SK-N-DZ (cell line): Measurements from ENCODE around the gene AADACL4.
"Not testable (repeated sequence)": the region's sequence is repeated elsewhere in the genome, so short reads cannot be mapped to it uniquely, and the experiment has no call there.

Experiments used
- DNase-seq: peaks from one replicate; pipeline ENCODE4 v3.0.0-alpha.2; 2015; ENCODE audit warnings: low spot score

The AADACL4 gene

DNA sequence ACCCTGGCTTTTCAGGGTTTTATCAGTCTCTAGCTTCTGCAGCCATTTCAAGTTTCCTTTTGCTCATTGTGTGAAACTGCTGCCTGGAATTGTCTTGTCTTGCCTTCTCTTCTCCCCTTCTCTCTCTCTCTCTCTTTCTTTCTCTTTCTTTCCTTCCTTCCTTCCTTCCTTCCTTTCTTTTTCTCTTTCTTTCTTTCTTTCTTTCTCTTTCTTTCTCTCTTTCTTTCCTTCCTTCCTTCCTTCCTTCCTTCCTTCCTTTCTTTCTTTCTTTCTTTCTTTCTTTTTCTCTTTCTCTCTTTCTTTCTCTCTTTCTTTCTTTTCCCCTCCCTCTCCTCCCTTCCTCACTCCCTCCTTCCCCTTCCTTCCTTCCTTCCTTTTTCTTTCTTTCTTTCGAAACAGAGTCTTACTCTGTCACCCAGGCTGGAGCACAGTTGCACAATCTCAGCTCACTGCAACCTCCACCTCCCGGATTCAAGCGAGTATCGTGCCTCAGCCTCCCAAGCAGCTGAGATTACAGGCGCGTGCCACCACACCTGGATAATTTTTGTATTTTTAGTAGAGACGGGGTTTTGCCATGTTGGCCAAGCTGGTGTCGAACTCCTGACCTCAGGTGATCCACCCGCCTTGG is 14.1 kb downstream of the AADACL4 start:
- not testable (repeated sequence) for DNase-seq

GRCh38 chr1:12658531-12659453 is 14.9 kb downstream of the AADACL4 start:
- DNase-seq, result peak; percentile 61

- no peak for DNase-seq
These were observed 17.8 kb downstream of the AADACL4 start for GRCh38 chr1:12661606-12662219.

DNA sequence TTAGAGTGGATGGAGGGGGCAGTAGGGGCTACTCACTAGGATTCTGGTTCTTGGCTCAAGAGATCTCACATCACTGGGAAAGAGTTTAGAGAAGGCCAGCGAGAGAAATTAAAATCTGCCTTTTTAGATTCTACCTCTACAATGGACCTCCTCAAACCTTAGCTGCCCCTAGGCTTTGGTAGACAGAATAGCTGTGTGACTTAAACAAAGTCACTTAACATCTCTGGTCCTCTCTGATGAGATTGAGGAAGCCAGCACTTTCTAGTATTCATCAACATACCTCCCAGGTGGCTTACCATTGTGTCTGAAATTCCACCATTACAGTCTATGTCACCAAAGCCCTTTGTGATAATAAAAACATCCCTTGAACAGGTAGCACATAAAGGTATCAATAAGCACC is 18.7 kb downstream of the AADACL4 start:
- no peak for DNase-seq

- no peak for DNase-seq
These were observed 21.6 kb downstream of the AADACL4 start for GRCh38 chr1:12665511-12665910.

DNA sequence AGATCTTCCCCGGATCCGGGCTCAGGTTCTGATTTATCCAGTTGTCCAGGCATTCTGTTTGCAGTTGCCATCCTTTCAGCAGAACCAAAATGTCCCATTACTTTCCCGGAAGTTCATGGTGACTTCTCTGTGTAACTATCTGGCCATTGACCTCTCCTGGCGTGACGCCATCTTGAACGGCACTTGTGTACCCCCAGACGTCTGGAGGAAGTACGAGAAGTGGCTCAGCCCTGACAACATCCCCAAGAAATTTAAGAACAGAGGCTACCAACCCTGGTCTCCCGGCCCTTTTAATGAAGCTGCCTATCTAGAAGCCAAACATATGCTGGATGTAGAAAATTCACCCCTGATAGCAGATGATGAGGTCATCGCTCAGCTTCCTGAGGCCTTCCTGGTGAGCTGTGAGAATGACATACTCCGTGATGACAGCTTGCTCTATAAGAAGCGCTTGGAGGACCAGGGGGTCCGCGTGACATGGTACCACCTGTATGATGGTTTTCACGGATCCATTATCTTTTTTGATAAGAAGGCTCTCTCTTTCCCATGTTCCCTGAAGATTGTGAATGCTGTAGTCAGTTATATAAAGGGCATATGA is 22.4 kb downstream of the AADACL4 start:
- no peak for DNase-seq

DNA sequence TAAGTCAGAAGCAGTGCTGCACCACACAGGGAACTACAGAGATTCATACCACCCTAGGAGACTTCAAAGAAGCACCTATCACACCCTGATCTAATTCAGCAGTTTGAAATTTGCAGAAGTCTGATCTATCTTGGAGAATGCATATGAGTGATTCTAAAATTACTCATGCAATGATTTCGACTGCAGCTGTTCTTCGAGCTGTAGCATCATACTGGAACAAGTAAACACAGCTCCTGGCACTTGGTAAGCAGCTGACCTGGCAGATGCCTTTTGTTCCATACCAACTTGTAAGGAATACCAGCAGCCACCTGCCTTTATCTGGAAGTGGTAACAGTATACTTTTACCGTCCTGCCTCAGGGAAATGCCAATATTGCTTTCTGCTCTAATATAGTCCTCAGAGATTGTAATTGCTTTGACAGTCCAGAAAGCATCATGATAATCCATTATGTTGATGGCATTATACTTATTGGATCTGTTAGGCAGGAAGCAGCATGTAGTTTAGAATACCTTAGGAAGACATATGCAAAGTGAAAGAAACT is 25.7 kb downstream of the AADACL4 start:
- no peak for DNase-seq

GRCh38 chr1:12674358-12674757 is 30.5 kb downstream of the AADACL4 start:
- DNase-seq, result no peak

DNA sequence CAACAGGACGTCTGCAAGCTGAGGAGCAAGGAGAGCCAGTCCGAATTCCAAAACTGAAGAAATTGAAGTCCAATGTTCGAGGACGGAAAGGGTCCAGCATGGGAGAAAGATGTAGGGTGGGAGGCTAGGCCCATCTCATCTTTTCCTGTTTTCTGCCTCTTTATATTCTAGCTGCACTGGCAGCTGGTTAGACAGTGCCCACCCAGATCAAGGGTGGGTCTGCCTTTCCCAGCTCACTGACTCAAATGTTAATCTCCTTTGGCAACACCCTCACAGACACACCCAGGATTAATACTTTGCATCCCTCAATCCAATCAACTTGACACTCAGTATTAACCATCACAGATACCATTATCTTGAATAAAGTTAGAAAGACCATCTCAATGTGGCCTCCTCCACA is 32.2 kb downstream of the AADACL4 start:
- not testable (repeated sequence) for DNase-seq

DNA sequence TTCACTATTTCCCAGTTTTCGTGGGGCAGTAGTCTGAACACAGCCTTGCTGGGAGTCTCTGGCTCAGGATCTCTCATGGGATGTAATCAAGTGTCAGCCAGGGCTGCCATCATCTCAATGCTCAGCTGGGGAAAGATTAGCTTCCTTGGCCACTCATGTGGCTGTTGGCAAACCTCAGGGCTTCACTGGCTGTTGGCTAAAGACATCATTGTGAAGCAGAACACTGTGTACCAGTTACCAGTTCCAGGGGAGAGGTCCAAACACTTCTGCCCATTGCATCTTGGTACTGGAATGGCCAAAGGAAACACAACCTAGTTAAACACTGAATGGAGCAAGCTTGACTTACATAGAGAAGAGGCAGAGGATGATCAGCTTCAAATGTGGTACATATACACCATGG is 33.7 kb downstream of the AADACL4 start:
- DNase-seq, result no peak

DNA sequence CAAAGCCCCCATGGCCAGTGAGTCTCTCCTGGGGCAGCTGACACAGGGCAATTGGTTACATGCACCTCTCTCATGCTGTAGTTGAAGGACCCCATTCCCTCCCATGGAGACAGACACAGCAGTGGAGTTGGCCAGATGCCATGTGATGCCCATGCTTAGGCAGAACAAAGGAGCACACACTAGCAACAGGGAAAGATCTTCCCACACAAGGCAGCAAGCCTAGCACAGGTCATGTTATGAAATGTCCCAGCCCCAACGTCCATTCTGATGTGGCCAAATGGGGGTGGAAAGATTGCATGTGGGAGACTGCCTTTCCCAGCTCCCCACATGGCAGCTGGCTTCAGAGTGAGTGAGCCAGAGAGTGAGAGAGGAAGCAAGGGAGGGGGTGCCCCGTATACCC is 34.5 kb downstream of the AADACL4 start:
- no peak for DNase-seq

DNA sequence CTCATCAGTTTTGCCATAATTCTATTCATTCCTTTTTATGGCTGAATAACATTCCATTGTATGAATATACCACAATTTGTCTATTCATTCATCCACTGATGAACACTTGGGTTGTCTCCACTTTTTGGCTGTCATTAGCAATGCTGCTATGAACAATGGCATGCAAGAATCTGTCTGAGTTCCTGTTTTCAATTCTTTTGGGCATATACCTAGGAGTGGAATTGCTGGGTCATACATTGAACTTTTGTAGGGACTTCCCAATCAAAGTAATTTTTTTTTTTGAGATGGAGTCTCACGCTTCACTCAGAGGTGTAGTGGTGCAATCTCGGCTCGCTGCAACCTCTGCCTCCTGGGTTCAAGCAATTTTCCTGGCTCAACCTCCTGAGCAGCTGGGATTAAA is 34.9 kb downstream of the AADACL4 start:
- no peak for DNase-seq

DNA sequence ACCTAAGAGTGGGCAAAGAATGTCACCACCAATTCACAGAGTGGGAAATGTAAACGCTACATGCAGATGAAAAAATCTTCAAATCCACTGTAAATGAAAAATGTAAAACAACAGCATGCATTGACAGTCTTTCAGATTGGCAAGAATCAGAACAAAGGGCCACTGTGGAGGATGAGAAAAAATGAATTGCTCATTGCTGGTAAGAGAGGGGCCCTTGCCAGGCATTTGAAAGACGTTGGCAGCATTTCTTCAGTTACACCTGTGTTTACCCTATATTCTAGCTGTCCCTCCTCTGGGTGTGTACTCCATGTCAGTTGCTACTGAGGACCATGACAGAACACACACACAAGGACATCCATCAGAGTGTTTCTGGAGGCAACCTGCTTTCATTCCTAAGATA is 46.3 kb downstream of the AADACL4 start:
- no peak for DNase-seq

DNA sequence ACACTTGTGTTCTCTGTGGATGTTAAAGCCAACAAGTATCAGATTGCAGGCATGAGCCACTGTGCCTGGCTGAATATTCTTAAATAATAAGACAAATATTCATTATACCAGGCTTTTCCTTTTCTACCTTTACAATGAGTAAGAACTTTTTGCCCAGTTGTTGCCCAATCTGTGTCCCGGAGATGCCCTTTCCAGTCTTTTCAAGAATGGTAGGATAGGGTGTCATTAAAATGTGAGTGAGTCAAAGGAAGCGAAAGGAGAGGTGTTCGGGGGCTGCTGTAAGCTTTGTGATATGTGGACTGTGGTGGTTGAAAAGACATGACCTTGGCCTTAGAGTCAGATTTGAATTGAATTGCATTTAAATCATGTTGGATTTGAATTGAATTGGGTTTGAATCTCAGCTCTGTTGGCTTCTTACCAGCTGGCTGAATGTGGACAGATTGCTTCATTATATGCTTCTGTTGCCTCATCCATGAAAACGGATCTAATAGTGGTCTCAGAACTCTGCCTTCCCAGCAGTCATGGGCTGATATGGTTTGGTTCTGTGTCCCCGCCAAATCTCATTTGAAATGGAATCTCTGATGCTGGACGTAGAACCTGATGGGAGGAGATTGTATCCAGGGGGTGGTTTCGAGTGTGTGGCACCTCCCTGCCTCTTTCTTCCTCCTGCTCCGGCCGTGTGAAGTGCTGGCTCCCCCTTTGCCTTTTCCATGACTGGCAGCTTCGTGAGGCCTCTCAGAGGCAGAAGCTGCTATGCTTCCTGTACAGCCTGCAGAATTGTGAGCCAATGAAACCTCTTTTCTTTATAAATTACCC is 49.3 kb downstream of the AADACL4 start:
- no peak for DNase-seq

- no peak for DNase-seq
These were observed 52.8 kb downstream of the AADACL4 start for GRCh38 chr1:12696658-12697057.

GRCh38 chr1:12697397-12697796 is 53.5 kb downstream of the AADACL4 start:
- no peak for DNase-seq

DNA sequence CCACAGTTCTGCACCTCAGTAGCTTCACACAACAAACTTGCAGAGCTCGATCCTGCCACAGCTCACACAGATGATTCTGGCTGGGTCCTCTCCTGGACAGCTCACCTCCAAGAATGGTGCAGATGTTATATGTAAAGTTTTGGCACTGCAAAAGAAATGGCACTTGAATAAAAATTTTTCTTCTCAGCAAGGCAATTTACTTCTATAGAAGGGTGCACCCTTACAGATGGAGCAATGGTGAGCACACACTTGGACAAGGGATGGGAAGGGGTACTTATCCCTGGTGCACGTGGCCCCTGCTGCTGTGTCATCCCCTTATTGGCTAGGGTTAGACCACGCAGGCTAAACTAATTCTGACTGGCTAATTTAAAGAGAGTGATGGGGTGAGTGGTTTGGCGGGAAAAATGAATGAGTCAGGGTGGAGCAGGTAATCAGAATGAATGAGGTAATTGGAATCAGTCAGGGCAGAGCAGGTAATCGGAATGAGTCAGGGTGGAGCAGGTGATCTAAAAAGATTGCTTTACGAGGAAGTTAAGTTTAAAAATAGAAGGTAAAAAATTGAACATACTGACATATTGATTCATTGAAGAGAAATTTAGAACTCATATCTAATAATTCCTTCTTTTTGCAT is 60.1 kb downstream of the AADACL4 start:
- no peak for DNase-seq

DNA sequence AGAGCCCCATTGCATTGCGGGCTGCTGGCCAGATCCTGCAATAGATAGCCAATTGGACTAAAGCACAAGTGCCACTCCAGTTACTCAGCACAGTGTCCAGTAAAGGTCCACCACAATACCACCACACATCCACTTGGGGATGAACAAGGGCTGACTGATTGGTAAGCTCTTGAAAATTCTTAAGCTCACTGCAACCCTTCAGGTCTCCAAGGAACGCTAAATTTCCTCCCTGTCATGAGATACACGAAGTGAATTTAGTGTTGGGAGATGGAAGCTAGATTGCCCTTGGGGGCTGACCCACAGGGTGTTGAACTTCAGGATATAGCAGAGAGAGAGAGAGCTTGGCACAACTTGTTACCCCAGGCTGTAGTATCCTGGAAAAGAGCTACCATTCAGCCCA is 62.2 kb downstream of the AADACL4 start:
- DNase-seq, result no peak

DNA sequence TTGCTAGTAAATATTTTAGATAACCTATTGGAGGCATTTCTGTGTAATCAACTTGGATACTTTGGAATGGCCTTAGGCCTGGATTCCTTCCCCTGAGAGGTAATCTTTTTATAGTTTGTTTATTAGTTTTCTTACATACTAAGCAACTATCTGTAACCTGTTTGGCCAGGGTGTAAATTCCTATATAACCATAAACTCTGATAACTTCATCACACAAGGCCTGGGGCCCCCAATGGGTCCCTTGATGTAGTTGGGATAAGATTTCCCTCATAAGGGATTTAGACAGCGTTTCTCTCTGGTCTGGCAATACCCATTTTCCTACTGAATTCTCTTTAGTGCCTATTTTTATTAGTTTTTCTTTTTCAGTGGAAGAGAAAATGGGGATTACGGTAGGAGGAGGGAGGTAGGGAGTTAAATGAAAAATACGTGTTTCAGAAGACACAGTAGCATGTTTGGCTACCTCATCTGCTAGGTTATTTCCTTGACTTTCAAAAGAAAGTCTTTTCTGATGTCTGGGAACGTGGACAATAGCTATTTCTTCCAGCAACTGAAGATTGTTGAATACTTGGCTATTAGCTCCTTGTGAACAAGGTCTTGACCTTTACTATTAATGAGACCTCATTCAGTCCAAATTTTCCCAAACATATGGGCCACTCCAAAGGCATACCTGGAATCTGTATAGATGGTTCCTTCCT is 64.7 kb downstream of the AADACL4 start:
- DNase-seq, result no peak

- no peak for DNase-seq
These were observed 65.2 kb downstream of the AADACL4 start for GRCh38 chr1:12709091-12709491.
